Measurements from ENCODE around the gene PTGS2.

PTGS2 gene

GRCh38 chr1:186662752-186663151 is 17.5 kb downstream of the PTGS2 start:
- TF ChIP-seq POLR2AphosphoS5 (IDR thresholded peaks at IDR 0.05; ENCODE audit: low read depth, low read length): no peak
- TF ChIP-seq, protein P1, sequence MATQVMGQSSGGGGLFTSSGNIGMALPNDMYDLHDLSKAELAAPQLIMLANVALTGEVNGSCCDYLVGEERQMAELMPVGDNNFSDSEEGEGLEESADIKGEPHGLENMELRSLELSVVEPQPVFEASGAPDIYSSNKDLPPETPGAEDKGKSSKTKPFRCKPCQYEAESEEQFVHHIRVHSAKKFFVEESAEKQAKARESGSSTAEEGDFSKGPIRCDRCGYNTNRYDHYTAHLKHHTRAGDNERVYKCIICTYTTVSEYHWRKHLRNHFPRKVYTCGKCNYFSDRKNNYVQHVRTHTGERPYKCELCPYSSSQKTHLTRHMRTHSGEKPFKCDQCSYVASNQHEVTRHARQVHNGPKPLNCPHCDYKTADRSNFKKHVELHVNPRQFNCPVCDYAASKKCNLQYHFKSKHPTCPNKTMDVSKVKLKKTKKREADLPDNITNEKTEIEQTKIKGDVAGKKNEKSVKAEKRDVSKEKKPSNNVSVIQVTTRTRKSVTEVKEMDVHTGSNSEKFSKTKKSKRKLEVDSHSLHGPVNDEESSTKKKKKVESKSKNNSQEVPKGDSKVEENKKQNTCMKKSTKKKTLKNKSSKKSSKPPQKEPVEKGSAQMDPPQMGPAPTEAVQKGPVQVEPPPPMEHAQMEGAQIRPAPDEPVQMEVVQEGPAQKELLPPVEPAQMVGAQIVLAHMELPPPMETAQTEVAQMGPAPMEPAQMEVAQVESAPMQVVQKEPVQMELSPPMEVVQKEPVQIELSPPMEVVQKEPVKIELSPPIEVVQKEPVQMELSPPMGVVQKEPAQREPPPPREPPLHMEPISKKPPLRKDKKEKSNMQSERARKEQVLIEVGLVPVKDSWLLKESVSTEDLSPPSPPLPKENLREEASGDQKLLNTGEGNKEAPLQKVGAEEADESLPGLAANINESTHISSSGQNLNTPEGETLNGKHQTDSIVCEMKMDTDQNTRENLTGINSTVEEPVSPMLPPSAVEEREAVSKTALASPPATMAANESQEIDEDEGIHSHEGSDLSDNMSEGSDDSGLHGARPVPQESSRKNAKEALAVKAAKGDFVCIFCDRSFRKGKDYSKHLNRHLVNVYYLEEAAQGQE (IDR thresholded peaks at IDR 0.05; ENCODE audit: insufficient read depth in 1 of 2, low read depth in 2 of 2, low read length in 2 of 2): no peak
- TF ChIP-seq SIN3A (IDR thresholded peaks at IDR 0.05; ENCODE audit: borderline replicate concordance, insufficient read depth, low read length): no peak
- TF ChIP-seq TAF1 (IDR thresholded peaks at IDR 0.05; ENCODE audit: borderline replicate concordance, insufficient read depth, low read length): no peak
- no peak for TF ChIP-seq FOXP2 (optimal IDR thresholded peaks at IDR 0.05; ENCODE audit: borderline replicate concordance, extremely low read depth, extremely low read length, insufficient read depth)

- TF ChIP-seq TAF1 (IDR thresholded peaks at IDR 0.05; ENCODE audit: borderline replicate concordance, insufficient read depth, low read length) (no peak), SIN3A (IDR thresholded peaks at IDR 0.05; ENCODE audit: borderline replicate concordance, insufficient read depth, low read length) (no peak), POLR2AphosphoS5 (IDR thresholded peaks at IDR 0.05; ENCODE audit: low read depth, low read length) (no peak), FOXP2 (optimal IDR thresholded peaks at IDR 0.05; ENCODE audit: borderline replicate concordance, extremely low read depth, extremely low read length, insufficient read depth) (no peak)
- TF ChIP-seq, protein P1 (IDR thresholded peaks at IDR 0.05; ENCODE audit: insufficient read depth in 1 of 2, low read depth in 2 of 2, low read length in 2 of 2): no peak
Measured at GRCh38 chr1:186659890-186660341, 20.3 kb downstream of the PTGS2 start.

DNA sequence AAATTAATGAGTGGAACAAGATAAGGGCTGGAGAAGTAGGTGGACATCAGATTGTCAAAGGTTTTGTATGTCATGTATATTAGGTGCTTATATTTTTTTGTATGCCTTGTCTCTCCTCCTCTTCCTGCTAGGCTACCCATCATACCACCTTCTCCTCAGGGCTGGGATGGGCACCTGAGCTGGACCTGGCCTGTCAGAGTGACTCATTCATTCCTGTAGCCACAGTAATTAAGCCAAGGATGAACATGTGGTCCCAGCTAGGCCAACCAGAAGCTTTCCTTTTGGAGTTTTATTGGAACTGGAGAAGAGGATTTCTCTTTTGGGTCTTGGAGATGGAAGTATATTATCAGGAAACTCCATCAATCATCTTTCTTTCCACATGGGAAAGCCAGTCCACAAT is 21.2 kb downstream of the PTGS2 start:
- TF ChIP-seq, protein P1 (IDR thresholded peaks at IDR 0.05; ENCODE audit: insufficient read depth in 1 of 2, low read depth in 2 of 2, low read length in 2 of 2): no peak
- TF ChIP-seq SIN3A (IDR thresholded peaks at IDR 0.05; ENCODE audit: borderline replicate concordance, insufficient read depth, low read length): no peak
- TF ChIP-seq TAF1 (IDR thresholded peaks at IDR 0.05; ENCODE audit: borderline replicate concordance, insufficient read depth, low read length): no peak
- TF ChIP-seq FOXP2 (optimal IDR thresholded peaks at IDR 0.05; ENCODE audit: borderline replicate concordance, extremely low read depth, extremely low read length, insufficient read depth): no peak
- TF ChIP-seq POLR2AphosphoS5 (IDR thresholded peaks at IDR 0.05; ENCODE audit: low read depth, low read length): no peak

GRCh38 chr1:186657481-186657880 is 22.7 kb downstream of the PTGS2 start:
- TF ChIP-seq FOXP2 (optimal IDR thresholded peaks at IDR 0.05; ENCODE audit: borderline replicate concordance, extremely low read depth, extremely low read length, insufficient read depth) (no peak), SIN3A (IDR thresholded peaks at IDR 0.05; ENCODE audit: borderline replicate concordance, insufficient read depth, low read length) (no peak), TAF1 (IDR thresholded peaks at IDR 0.05; ENCODE audit: borderline replicate concordance, insufficient read depth, low read length) (no peak), POLR2AphosphoS5 (IDR thresholded peaks at IDR 0.05; ENCODE audit: low read depth, low read length) (no peak)
- TF ChIP-seq, protein P1 (IDR thresholded peaks at IDR 0.05; ENCODE audit: insufficient read depth in 1 of 2, low read depth in 2 of 2, low read length in 2 of 2): no peak

- TF ChIP-seq SIN3A (IDR thresholded peaks at IDR 0.05; ENCODE audit: borderline replicate concordance, insufficient read depth, low read length): no peak
- no peak for TF ChIP-seq FOXP2 (optimal IDR thresholded peaks at IDR 0.05; ENCODE audit: borderline replicate concordance, extremely low read depth, extremely low read length, insufficient read depth)
- no peak for TF ChIP-seq POLR2AphosphoS5 (IDR thresholded peaks at IDR 0.05; ENCODE audit: low read depth, low read length)
- TF ChIP-seq TAF1 (IDR thresholded peaks at IDR 0.05; ENCODE audit: borderline replicate concordance, insufficient read depth, low read length): no peak
- TF ChIP-seq, protein P1 (IDR thresholded peaks at IDR 0.05; ENCODE audit: insufficient read depth in 1 of 2, low read depth in 2 of 2, low read length in 2 of 2): no peak
Measured at GRCh38 chr1:186655876-186656275, 24.3 kb downstream of the PTGS2 start.
